OCI-LY7 (cell line): ENCODE measurements around the gene ADAMTS2.

Experiments
- EZH2phosphoT487 ChIP-seq: fragments of 200-600 bp; sonication (generic); IDR thresholded peaks from 2 replicates; pipeline ENCODE4 v1.6.1; 2018; ENCODE audit warnings: low read depth, borderline replicate concordance, mild to moderate bottlenecking, mixed run types, antibody characterized with exemption, low read length, moderate library complexity, mixed read lengths
- TF ChIP-seq, protein P1 (sequence below): fragments of 200-600 bp; sonication (generic); conservative IDR thresholded peaks from 2 replicates; pipeline ENCODE4 v1.5.1; 2014; ENCODE audit warnings: mild to moderate bottlenecking, antibody characterized with exemption, low read length, moderate library complexity, mixed read lengths

DNA sequence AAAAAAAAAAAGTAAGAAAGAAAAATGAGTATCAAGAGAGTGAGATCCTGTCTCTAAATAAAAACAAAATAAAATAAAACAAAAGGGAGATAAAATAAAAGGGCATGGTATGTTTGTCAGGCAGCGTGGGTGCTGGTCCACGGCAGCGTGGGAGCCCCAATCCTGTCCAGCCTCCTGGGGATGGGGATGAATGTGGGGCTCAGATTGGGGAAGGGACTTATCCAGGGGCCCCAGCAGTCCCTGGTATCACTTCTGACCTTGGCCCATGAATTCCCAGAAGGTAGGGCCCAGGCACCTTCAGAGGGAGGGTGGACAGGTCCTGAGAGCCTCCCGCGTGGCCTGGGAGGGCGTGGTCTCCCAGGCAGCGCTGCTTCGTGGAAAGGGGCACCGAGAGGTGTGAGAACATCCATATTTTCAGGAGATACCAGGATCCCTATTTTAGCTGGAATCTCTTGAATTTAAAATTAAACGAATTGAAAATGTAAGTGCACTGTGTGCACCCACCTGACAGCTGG is 213.9 kb downstream of the ADAMTS2 start:
- TF ChIP-seq, protein P1, sequence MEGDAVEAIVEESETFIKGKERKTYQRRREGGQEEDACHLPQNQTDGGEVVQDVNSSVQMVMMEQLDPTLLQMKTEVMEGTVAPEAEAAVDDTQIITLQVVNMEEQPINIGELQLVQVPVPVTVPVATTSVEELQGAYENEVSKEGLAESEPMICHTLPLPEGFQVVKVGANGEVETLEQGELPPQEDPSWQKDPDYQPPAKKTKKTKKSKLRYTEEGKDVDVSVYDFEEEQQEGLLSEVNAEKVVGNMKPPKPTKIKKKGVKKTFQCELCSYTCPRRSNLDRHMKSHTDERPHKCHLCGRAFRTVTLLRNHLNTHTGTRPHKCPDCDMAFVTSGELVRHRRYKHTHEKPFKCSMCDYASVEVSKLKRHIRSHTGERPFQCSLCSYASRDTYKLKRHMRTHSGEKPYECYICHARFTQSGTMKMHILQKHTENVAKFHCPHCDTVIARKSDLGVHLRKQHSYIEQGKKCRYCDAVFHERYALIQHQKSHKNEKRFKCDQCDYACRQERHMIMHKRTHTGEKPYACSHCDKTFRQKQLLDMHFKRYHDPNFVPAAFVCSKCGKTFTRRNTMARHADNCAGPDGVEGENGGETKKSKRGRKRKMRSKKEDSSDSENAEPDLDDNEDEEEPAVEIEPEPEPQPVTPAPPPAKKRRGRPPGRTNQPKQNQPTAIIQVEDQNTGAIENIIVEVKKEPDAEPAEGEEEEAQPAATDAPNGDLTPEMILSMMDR: no peak
- TF ChIP-seq EZH2phosphoT487: no peak
